DLD1 (cell line): ENCODE data around the gene DEFB110.

Experiments
- in situ Hi-C: cut with HindIII; loops from 2 replicates; pipeline ENCODE4 v1.10.0; 2017; ENCODE audit warnings: low sequenced_read_pairs

DEFB110 gene

GRCh38 chr6:50021894-50022293, at the start of gene DEFB110:
Gene DEFB110, minus strand, starts transcription at chr6:50021994. Its CDS starts 59 bp downstream, at chr6:50021935.
- in situ Hi-C loops = no loop called here

GRCh38 chr6:50070101-50070500, 48.3 kb upstream of the DEFB110 start:
- in situ Hi-C loops = no loop called here

DNA sequence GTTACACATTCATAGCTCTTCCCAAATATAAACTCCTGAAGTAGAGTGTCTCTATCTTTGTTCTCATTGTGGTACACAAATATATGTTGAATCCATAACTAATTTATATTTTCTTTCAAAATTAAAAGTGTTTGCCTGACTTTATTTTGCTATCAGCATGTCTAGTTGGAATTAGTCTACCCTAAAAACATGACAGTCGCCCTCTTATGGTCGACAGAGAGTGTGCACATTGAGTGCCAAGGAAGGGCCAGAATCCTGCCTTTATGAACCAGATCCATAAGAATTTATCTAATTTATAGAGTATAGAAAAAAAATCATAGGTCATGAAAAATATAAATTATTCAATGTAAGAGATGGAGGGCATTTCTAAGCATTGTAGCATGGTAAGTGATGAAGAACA, 40.3 kb upstream of the DEFB110 start:
- in situ Hi-C loops = no loop called here

GRCh38 chr6:50056242-50056641, 34.4 kb upstream of the DEFB110 start:
- in situ Hi-C loops = no loop called here

DNA sequence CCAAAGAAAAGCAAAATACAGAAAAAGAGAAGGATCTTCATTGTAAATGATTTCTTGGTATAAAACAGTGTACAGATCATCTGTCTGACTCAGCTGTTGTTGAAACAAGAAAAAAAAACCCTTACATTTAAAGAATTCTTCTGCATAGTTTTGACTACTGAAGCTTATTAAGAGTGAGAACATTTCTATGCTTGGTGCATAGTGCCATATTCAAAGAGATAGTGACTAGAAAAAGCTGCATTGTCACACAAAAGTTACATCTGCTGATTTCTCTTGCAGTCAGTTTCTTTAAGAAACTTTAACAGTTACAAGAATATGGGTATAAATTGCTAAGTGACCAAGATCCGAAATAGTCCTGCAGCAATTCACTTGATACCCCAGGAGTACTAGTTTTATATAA, 28.0 kb upstream of the DEFB110 start, which contains the start of gene DEFB112:
TSS of gene DEFB112 (minus strand) at position 101 of the 400 bp plus-strand sequence. CDS start at position 41, 60 bp downstream.
- in situ Hi-C loops = no loop called here

GRCh38 chr6:50047026-50047425, 25.2 kb upstream of the DEFB110 start:
- in situ Hi-C loops = no loop called here

DNA sequence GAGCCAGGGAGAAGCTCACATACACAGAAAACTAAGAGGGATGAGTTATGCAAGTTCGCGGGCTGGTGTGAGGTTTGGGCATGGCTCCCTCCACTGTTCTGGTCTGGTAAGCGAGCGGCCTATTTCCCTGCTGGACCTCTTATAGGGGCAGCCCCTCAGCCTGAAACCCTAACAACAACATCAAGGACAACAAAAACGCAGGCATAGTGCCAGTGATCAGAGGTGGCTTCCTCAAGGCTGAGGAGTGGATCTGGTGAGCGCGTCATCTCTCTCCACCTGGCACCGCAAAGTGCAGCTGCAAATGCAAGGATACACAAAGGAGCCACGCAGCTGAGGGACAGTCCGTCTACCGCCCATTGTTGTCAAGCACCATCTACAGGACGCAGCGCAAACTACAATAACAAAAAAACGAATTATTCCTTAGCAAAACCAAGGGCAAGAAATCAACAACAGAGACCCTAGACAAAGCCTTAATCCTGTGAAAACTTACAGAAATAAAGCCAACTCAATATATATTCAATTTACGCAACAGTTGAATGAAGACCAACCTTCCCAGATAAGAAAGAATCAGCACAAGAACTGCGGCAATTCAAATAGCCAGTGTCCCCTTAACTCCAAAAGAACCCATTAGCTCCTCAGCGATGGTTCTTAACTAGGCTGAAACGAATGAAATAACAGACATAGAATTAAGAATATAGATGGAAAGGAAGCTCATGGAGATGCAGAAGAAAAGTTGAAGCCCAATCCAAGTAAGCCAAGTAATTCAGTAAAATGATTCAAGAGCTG, 9.2 kb upstream of the DEFB110 start:
- in situ Hi-C loops = no loop called here

DNA sequence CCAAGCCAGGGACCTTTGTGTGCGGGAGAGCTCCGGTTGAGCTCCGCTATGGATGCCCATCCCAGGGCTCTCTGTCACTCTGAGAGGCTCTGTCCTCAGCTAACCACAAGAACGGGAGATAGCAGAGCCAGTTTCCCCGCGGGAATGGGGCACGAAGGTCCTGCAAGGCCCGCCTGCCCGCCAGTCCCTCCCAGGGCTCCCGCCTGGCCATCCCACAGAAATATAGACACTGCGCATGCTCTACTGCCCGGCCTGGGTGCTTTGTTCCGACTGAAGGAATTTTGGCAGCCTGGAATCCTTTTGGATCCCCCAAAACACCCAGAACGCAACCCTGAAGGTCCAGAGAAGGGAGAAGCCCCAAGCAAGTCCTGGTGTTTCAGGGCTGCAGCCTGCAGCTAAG, 8.6 kb upstream of the DEFB110 start:
- in situ Hi-C loops = no loop called here

DNA sequence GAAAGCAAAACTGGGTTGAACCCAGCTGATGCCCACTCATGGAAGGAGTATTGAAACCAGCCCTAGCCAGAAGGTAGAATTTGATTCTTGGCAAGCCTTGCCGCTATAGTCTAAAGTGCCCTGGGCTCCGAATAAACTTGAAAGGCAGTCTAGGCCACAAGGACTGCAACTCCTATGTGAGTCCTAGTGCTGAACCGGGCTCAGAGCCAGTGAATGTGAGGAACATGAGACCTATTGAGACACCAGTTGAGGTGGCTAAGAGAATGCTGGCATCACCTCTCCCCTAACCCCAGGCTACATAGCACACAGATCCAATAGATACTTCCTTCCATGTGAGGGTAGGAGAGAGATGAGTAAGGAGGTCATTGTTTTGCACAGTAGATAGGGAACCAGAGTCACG, 3.5 kb upstream of the DEFB110 start:
- in situ Hi-C loops = no loop called here

DNA sequence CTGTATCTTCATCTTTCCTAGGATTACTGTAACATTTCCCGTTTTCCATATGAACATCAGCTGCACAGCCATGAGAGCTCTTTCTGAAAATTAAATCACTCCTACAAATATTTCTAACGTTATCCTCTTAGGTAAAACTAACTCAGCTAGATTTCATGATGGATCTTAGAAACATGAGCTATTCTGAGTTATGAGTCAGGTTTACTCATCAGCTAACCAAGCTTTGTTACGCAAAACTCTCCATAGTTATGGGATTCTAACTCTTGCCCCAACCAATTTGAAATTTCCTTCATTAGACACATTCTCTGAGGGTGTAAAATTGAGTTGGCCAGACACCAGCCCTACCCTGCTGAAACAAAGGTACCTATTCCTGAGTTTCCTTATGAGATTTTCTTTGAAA, 14.0 kb downstream of the DEFB110 start:
- in situ Hi-C loops = no loop called here

- in situ Hi-C loops = no loop called here
These were observed 18.7 kb downstream of the DEFB110 start for GRCh38 chr6:50003139-50003538.

DNA sequence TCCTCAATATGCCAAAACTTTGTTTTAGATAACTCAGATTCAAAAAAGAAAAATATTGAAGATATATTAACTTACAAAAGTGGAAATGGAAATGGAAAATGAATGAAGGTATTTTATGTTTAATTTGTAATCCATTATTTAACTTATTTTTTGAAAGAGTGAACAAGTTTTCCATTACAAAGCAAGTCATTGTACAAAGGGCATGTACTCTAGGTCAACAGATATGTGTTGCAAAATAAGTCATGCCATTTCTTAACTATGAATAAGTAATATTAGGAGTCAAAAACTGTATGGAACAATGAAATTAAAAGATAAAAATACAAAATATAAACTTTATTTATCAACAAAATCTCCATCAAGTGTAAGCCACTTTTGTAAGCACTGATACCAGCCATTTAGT, 26.5 kb downstream of the DEFB110 start:
- in situ Hi-C loops = no loop called here

DNA sequence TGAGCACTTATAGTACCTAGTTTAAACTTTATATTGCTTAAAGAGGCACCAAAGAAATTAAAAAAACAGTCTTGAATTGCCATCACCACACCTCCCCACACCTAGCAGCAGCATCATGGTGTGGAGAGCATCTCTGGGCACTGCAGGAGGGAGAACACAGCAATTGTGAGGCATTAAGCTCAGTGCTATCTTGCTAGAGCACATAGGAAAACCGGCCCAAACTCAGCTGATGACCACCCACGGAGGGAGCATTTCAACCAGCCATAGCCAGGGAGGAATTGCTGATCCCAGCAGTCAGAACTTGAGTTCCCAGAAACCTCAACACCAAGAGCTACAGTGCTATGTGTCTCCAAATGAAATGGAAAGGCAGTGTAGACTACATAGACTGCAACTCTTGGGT, 32.9 kb downstream of the DEFB110 start:
- in situ Hi-C loops = no loop called here

DNA sequence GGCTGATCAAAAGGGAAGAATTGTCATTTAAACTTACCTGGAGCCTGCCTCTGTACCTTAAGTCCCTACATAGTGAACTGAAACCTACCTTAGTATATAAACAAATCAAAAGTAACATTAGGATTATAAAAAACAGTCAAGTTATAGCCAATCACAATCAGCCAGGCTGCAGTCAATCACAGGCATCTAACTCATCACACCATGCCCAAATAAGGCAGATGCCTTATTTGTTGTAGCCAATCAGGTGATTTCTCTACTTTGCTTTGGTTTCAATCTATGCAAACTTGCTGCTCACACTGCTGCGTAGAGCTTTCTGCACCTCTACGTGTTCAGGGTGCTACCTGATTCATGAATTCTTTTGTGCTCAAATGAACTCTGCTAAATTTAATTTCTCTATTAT, 34.0 kb downstream of the DEFB110 start:
- in situ Hi-C loops = no loop called here

- in situ Hi-C loops = no loop called here
These were observed 35.2 kb downstream of the DEFB110 start for GRCh38 chr6:49986551-49986950.

DNA sequence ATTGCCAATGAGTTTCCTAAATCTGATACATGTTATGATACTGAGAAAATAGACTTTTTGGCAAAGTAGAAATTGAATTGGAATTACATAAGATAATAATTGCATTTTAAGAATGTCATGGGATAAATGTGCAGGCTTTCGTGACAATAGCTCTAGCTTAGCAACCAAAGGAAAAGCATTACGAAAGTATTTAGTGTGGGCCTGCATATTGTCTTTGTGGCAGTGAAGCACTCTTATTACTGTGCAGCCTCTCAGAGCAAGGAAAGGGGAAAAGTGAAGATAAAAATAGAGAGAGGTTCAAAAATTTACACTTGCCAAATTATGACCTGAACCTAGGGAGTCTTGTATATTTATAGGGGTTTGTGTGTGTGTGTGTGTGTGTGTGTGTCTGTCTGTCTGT, 39.7 kb downstream of the DEFB110 start:
- in situ Hi-C loops = no loop called here

- in situ Hi-C loops = no loop called here
These were observed 40.9 kb downstream of the DEFB110 start for GRCh38 chr6:49980898-49981297.

DNA sequence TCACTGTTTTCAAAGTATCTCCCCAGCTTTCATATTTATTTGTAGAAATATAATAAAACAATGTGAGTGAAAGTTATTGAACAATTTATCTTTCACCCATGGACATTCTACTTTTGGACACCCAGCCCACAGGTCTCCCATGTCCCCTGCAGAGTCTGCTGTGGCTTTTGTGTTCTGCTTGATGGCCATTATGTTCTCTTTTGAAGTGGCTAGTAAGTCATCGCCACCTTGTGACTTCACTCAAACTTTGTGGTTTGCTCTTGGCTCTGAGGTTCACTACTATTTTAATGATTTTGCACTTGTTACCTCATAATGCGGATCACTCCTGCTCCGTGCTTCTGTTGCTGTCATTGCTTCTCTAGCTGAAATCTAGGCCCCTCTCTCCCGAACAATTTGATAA, 42.2 kb downstream of the DEFB110 start:
- in situ Hi-C loops = no loop called here

DNA sequence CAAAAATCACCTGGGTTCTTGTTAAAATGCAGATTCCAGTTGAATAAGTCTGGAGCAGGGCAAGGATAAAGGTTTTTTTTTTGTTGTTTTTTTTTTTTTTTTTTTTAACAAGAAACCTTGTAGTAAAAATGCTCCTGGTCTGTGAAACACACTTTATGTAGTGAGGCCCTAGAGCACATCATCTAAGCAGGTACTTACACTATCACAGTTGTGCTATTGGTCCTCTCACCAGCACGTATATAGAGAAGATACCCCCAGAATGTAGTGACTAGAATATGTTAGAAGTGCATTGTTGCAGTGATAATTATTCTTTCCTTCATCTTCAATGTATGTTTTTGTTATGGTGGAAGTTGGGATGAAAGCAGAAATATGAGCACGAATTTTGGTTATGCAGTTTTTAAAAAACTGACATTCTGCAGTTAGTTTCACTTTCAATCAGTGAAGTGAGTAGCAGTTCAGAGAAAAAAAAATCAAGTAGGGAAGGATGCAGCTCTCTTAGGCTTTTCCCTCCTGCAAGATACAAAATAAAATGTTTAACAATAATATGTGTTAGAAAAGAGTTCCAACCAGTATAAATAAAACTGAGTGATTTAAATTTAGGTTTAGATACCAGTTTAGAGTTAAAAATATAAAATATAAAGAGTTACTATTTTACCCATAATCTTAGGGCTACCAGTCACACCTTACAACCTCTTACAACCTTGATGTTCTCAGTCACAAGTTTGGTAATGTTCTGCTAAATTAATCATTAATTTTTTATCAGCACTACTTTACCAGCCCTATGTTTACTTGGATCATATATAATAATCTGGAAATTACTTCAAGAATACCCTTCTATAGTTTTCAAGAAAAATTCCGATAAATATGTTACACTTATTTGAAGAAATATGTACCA, 43.2 kb downstream of the DEFB110 start:
- in situ Hi-C loops = no loop called here

DNA sequence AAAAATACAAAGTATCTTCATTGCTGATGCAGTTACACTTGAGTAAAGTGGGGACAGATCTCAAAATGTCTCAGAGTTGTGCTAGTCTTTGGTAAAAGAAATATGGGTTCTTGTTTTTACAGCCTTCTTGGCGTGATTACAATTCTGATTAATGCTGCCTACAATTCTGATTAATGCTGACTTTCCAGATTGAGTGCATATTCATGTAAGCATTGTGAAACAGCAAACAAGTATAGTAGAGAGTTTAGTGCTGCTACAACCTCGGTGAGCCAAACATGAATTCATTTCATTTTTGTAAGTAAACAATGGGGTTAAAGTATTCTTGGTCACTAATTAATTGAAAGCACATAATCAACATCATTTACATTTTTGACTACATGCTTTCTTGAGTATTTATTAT, 52.2 kb downstream of the DEFB110 start, which contains the start of gene DEFB113:
TSS of gene DEFB113 (minus strand) at position 21 of the 400 bp plus-strand sequence. CDS start at position 21, 0 bp downstream.
- in situ Hi-C loops = no loop called here
